DMS53 (cell line): ENCODE data around the gene PBX3.
"Not testable (repeated sequence)": the region's sequence is repeated elsewhere in the genome, so short reads cannot be mapped to it uniquely, and the experiment has no call there.

ENCODE experiments used
- DNase-seq: peaks from one replicate; lab custom pipeline; 2025; lab: John Stamatoyannopoulos, UW

The PBX3 gene

DNA sequence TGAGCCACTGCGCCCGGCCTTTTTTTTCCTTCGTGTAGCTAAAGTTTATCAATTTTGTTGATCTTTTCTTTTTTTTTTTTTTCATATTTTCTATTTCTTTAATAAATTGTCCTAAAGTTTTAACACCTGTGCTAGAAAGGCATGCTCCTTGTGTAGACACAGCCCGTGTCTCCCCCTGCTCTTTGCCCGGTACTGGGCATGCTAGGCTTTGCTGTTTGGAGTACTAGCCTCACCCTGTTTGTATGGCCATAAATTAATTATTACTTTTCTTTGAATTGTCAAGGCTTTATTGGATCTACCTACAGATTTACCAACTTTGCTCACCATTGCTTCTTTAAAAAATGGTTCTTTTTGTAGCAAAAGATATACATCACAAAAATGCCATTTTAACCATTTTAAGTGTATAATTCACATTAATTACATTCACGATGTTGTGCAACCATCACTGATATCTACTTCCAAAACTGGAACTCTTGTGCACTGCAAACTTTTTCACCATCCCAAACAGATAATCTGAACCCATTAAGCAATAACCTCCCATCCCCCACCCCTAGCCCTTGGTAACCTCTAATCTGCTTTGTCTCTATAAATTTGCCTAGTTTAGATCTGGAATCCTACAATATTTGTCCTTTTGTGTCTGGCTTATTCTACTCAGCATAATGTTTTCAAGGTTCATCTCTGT lies 31.5 kb downstream of the PBX3 start:
- not testable (repeated sequence) for DNase-seq

DNA sequence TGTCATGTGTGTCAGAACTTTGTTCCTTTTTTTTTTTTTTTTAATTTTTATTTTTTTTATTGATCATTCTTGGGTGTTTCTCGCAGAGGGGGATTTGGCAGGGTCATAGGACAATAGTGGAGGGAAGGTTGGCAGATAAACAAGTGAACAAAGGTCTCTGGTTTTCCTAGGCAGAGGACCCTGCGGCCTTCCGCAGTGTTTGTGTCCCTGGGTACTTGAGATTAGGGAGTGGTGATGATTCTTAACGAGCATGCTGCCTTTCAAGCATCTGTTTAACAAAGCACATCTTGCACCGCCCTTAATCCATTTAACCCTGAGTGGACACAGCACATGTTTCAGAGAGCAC lies 32.0 kb downstream of the PBX3 start:
- DNase-seq: not testable (repeated sequence)

DNA sequence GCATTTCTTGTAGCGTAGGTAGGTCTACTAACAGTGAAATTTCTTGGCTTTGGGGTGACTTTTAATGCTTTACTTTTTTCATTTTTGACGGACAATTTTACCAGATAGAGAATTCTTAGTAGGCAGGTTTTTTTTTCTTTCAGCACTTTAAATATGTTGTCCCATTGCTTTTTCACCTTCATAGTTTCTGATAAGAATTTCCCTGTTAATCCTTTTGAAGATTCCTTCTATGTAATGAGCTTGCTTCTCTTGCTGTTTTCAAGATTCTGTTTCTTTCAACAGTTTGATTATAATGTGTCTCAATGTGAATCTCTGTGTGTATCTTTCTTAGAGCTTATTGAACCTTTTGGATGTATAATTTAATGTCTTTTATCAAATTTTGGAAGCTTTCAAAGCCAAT lies 35.5 kb downstream of the PBX3 start:
- no peak for DNase-seq

DNA sequence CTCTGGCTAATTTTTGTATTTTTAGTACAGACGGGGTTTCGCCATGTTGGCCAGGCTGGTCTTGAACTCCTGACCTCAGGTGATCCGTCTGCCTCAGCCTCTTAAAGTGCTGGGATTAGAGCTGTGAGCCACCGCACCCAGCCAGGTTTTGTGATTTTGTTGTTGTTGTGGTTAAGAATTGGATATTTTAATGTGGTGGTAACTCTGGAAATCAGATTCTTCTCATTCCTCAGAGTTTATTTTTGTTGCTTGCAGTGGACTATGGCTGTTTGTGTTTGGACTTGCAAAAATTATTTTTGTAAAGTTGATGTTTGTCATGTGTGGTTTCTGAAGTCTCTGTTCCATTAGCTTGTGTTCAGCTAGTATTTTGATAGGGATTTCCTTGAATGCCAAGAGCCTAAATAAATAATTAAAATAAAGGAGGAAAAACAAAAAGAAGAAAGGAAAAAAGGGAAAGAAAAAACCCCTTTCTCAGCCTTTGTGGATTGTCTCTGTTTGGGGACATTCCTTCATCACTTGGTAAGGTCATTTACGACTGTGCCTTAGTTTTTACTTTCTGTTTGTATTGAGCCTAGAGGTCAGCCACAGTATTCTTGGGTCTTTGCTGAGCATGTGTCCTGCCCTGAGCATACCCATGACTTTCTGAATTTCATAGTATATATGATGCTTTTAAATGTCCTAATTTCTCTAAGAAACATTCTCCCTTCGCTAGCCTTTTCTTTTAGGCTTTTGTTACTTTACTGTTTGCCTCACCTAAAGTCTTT lies 37.3 kb downstream of the PBX3 start:
- no peak for DNase-seq

DNA sequence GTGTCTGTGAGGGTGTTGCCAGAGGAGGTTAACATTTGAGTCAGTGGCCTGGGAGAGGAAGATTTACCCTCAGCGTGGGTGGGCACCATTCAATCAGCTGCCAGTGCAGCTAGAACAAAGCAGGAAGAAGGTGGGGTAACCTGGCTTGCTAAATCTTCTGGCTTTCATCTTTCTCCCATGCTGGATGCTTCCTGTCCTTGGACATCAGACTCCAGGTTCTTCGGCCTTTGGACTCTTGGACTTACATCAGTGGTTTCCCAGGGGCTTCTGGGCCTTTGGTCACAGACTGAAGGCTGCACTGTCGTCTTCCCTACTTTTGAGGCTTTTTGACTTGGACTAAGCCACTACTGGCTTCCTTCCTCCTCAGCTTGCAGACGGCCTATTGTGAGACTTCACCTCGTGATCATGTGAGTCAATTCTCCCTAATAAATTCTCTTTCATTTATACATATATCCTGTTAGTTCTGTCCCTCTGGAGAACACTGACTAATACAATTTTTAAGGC lies 38.1 kb downstream of the PBX3 start:
- no peak for DNase-seq

DNA sequence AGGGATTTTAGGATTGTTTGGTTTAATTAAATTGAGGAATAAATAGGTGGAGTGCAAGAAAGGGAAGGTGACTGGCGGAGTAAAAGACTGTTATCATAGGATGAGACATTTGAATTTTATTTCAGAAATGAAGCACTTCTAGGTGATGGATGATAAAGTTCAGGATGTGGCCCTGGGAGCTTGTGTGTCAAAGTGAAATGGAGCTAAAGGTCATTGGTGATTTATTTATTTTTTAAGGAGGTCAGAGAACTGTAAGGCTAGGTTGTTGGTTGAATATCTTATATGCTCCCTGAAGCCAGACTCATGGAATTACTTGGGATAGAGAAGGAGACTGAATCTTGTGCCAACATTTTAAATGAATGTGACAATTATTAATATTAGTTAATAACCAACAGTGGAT lies 40.5 kb downstream of the PBX3 start:
- DNase-seq: no peak

DNA sequence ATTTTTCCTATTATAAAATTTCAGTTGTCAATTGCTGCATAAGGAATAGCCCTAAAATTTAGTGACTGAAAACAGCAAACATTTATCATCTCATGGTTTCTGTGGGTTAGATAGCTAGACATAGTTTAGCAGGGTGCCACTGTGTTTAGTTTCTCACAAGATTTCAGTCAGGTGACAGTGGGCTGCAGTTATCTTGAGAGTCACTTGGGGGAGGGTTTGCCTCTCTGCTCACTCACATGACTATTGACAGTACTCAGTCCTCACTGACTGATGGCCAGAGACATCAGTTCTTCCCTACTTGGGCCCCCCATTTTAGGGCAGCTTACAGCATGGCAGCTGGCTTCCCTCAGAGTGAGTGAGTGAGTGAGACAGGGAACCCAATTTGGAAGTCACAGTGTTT lies 42.0 kb downstream of the PBX3 start:
- DNase-seq: no peak

DNA sequence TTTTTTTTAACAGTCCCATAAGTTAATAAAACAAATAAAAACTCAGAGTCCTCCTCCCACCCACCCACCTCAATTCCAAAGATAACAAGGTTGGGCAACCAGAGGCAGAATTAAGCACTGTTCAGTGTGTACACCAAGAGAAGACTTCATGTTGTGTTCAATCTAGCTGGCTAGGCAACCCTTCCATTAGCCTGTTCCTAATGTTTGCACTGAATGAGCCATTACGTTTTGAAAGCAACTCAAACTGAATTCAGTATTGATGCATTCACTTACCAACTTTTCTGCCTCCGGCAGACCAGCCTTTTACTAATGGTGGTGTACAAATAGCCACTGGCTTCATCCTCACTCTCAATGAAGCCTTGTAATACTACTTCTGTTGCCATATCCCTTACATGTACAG lies 47.5 kb downstream of the PBX3 start:
- DNase-seq: no peak

DNA sequence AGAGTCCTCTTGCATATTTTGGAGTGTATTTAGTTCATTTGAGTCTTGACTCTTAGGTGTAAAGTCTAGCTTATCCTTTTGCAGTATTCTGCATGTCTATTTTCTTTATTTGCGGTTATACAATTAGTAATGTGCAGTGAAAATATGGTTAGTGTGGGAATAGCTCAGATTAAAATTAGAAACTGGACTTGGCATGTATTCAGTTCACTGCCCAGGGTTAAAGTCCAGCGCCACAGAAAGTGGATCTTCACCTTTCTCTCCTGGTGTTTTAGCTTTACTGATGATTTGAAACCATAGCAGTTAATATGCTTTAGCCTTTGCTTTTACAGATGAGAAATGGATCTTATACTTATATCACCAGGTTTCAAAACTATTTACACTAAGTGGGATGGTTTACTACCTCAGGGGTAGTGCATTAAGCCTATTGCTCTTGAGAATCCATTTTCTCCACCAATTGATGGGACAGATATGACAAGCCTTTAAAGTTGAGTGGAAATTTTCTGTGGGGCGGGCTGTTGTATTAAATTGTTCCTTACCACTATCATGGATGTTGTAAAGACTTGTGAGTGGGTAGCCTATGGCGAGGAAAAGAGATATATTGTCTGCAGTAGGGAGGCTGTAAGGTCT lies 48.9 kb downstream of the PBX3 start:
- no peak for DNase-seq

DNA sequence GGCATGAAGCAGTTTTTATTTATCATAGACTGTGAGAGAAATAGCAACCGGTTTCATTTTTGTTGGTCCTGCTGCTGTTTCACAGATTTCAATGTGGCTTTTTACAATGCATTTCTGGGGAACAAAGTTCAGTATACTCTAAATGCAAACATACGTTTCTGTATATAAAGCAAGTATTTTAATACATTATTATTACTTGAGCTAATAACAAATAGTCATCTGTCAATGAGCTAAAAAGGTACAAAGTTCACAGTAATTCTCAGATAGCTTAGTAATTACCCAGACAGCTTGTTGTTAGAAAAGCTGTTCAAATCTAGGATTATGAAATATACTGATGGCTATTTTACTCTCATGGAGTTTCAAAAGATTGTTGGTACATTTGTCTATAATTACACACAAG lies 50.8 kb downstream of the PBX3 start:
- DNase-seq: no peak

DNA sequence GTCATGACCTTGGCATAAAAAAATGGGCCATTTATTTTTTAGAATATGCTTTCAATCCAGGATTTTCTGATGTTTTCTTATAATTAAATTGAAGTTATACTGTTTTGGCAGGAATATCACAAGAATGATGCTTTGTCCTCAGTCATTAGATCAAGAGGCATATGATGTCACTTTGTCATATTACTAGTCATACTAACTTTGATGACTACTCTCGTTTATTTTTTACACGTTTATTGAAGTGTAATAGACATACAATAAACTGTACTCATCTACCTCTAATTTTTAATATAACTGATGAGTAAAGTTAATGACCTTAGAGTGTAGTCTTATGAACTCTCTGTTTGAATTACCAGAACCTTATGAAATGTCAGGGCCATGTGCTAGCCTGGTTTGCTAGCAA lies 56.4 kb downstream of the PBX3 start:
- no peak for DNase-seq

DNA sequence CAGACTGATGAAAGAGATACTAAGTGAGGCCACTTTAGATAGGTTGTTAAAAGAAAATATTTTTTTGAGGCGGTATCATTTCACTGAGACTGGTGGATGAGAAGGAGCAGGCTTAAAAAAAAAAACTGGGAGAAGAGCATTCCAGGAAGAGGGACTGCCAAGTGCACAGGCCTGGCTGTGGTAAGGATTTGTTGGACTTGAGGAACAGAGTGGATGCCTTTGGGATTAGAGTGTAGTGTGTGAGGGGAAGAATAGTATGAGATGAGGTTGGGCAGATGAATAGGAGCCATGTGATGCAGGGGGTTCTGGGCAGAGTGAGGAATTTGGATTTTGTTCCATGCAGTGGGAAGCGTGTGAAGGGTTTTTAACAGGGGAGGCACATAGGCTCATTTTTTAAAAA lies 57.9 kb downstream of the PBX3 start:
- DNase-seq: no peak

DNA sequence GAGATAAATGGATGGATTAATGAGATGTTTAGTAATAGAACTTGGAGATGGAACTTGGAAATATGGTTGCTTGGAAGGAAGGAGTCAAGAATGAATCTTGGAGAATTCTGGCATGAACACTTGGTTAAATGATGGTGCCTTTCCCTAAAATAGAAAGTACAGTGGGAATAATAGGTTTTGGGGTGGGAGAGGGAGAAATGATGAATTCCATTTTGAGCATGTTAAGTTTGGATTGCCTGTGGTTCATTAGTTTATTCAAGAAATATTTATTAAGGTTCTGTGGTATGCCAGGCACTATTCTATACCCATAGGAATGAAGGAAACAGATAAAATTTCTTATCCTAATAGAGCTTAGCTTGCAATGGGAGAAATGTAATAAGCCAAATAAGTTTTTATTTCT lies 58.4 kb downstream of the PBX3 start:
- DNase-seq: no peak

DNA sequence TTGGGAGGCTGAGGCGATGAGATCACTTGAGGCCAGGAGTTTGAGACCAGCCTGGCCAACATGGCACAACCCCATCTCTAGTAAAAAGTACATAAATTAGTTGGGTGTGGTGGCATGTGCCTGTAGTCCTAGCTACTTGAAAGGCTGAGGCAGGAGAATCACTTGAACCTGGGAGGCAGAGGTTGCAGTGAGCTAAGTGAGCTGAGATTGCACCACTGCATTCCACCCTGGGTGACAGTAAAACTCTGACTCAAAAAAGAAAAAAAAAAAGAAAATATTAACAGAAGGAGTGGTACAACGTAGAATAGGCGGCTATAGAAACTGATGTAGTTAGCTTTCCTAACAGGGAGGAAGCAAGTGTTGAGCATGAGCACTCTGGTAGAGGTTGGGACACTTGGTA lies 59.9 kb downstream of the PBX3 start:
- DNase-seq: no peak

DNA sequence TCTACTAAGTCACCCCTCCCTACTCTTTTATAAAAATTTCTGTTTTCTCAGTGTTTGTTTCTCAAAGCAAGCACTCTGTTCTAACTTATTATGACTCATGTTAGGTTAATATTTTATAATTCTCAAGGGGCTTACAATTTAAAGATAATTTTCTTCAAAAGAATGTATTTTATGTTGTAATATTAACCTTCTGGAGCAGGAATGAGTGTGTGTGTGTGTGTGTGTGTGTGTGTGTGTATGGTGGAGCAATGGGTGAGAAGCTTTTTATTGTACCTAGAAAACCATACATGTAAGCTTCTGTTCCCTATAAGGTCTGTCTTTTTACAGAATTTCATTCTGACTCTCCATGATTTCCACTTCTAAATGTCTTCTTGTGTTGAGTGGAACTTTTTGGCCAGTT lies 63.0 kb downstream of the PBX3 start:
- DNase-seq: no peak

DNA sequence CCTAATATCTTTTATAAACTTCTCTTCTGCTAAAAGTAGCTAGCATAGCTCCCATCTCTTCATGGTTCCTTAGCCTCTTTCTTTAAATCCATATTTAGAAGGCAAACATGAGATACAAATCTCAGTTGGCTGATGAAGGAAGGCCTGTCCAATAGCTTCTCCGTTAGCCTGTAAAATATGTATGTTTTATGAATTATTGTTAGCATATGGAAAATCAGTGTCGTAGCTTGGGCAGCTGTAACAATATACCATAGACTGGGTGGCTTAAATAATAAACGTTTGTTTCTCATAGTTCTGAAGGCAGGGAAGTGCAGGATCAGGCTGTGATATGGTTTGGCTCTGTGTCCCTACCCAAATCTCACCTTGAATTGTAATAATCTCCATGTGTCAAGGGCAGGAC lies 63.8 kb downstream of the PBX3 start:
- DNase-seq: no peak

DNA sequence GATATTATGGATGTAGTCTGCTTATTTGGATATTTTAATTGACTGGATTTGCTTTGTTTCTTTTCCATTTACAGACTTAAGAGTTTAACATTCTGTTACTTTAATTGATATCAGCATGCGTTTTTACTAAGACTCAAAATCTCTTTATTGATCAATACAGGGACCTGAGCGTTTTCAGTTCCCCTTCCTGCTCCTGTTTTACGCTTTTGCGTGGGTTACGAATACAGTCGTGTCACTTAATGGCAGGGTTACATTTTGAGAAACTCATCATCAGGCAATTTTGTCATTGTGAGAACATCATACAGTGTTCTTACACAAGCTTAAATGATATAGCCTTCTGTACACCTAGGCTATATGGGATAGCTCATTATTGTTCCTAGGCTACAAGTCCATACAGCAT lies 65.2 kb downstream of the PBX3 start:
- DNase-seq: no peak

DNA sequence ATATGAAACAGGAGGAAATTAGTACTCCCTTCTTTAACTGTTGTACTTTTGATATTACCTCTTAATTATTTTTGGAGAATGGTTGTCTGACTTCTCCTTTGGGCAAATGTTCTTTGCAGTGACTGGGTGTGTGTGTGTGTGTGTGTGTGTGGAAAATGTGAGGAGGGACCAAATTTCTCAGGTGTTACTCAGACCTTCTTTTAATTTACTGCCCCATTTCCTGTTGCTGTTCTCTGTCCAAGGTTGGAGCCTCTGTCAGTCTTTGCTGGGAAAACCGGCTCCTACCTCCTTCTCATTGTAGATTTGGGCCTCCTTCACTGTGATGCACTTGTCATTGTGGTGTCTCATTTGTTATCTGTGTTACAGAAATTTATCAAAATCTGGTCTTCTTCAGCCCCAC lies 68.4 kb downstream of the PBX3 start:
- DNase-seq: no peak

DNA sequence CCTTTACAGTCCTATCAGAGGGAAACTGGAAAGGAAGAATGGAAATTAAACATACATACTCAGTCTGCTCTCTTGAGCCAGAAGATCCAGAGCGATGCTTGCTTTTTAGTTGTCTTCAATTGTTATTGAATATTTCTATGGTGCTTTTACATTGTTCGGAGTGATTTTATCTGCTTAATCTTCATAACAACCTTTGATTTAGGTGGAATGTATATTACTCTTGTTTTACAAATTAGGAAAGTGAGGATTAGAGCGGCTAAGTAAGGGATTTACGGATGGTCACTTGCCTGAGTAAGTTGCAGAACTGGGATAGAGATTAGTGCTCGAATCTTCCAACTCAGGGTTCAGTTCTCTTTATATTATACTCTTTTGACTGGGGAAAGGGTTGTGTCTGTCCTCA lies 69.1 kb downstream of the PBX3 start:
- DNase-seq: no peak

DNA sequence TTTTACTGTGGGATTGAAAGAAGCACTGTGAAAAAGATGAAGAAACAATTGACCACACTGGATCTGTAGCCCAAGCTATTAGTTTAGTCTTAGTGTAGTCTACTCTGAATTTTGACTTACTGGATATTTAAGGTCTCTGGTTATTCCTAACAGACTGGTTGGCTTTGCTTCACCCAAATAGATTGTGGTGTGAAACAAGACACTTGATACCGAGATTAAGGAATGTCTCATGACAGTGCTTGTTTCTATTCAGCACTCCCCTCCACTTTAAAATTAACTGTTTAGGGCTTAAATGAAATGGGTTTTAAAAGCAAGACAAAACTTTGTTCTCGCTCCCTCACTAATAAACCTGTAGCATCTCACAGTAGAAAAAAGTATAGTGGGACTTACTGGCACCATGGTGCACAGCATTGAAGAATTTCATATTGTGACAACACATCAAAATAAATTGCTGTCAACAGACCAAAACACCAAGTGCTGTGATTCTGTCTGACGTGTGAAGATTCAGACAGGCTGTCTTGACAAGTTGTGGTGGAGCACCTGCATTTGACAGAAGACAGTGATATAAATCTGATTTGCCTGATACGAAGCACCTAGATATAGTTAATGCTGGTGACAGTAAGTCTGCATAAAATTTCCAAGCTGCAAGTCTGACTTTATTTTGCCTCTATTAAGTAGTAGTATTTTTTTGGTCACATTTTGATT lies 73.1 kb downstream of the PBX3 start:
- DNase-seq: no peak

DNA sequence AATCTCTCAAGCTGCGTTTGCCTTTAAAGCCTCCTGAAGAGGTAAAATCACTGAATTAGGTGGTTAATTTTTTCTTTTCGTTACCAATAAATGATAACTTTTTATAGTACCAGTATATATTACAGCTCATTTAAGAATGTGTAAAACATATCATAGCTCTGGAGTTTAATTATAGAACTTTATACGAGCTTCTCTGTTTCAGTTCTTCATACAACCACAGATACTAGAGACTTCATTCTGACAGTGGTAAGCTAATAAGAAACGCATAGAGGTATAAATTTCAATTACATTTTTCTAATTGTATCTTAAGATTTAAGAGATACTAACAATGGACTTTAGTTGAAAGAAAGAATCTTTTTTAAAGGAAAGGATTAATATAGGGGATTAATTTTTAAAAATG lies 73.9 kb downstream of the PBX3 start:
- no peak for DNase-seq

DNA sequence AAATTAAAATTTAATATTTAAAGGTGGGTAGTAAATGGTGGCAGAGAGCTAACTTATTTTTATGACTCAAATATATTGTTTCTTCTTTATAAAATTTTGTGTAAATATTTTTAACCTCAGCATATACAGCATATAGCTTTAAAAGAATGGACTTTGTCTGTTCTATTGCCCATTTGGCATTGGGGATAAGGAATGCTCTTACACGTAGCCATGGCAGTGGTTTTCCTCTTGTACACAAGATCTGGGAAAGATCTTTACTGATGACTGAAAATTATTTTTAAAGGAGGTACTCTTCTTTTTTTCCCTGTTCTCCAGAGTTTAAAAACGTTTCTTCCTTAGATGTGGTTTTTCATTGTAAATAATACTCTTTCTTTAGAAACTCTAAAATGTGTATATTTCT lies 75.0 kb downstream of the PBX3 start:
- DNase-seq: no peak

DNA sequence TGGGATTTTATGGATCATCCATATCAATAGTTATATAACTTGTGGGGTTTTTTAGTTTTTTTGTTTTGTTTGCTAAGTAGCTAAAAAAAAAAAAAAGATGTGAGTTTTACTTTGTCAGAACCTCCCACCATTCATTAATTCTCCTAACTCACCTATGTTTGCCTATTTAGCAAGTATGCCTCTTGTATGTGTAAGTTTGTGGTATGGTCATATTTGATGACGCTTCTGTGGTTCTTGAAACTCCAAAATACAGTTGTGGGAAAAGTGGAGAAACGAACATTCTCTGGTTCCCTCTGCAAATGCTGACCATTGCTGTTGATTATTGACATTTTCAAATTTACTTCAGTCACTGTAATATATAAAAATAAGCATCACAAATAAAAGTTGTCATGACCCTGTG lies 75.7 kb downstream of the PBX3 start:
- no peak for DNase-seq
